Hepatocyte (in vitro differentiated cells): Measurements from ENCODE around the gene DNLZ. TPM values are rescaled to one million over a fixed set of nuclear protein-coding genes. Genes with fewer than 3 reads are reported as not detected.
A peak's percentile ranks its signal among the peaks of the same experiment; 100 is the strongest.

Source experiments
- DNase-seq: peaks from one replicate; pipeline ENCODE4 v3.0.0-alpha.2; 2016; ENCODE audit warnings: low spot score
- H2AFZ ChIP-seq: fragments of 200-600 bp; sonication (generic); 2 replicates; pipeline ENCODE4 v1.6.0; 2016; ENCODE audit warnings: antibody characterized with exemption, mild to moderate bottlenecking
- H3K27ac ChIP-seq: fragments of 200-600 bp; sonication (generic); 2 replicates; pipeline ENCODE4 v1.5.1; 2016; ENCODE audit warnings: mild to moderate bottlenecking
- H3K27me3 ChIP-seq: fragments of 200-600 bp; sonication (generic); 2 replicates; pipeline ENCODE4 v1.6.1; 2016
- H3K36me3 ChIP-seq: fragments of 200-600 bp; sonication (generic); replicated peaks from 2 replicates; pipeline ENCODE4 v1.5.1; 2016; ENCODE audit warnings: low read depth; ENCODE audit not compliant: insufficient read depth
- H3K4me1 ChIP-seq: fragments of 200-600 bp; sonication (generic); 2 replicates; pipeline ENCODE4 v1.5.1; 2016; ENCODE audit warnings: mild to moderate bottlenecking, moderate library complexity; ENCODE audit not compliant: insufficient read depth
- H3K4me2 ChIP-seq: fragments of 200-600 bp; sonication (generic); 2 replicates; pipeline ENCODE4 v1.6.0; 2016
- H3K4me3 ChIP-seq: fragments of 200-600 bp; sonication (generic); 2 replicates; pipeline ENCODE4 v1.5.1; 2016; ENCODE audit warnings: mild to moderate bottlenecking
- H3K79me2 ChIP-seq: fragments of 200-600 bp; sonication (generic); 2 replicates; pipeline ENCODE4 v1.6.0; 2017; ENCODE audit warnings: mild to moderate bottlenecking
- H3K9me2 ChIP-seq: fragments of 200-600 bp; sonication (generic); replicated peaks from 2 replicates; pipeline ENCODE4 v1.6.0; 2017; ENCODE audit warnings: mild to moderate bottlenecking; ENCODE audit not compliant: insufficient read depth
- H3K9me3 ChIP-seq: fragments of 200-600 bp; sonication (generic); 2 replicates; pipeline ENCODE4 v1.5.1; 2016; ENCODE audit warnings: low read depth, mild to moderate bottlenecking
- H4K20me1 ChIP-seq: fragments of 200-600 bp; sonication (generic); 2 replicates; pipeline ENCODE4 v1.6.0; 2016; ENCODE audit warnings: mild to moderate bottlenecking; ENCODE audit not compliant: insufficient read depth, poor library complexity, severe bottlenecking
- CTCF ChIP-seq: fragments of 200-600 bp; sonication (generic); IDR thresholded peaks from 2 replicates; pipeline ENCODE4 v1.5.1; 2016; ENCODE audit warnings: antibody characterized with exemption, mild to moderate bottlenecking; ENCODE audit not compliant: poor library complexity
- EZH2 ChIP-seq: fragments of 200-600 bp; sonication (generic); IDR thresholded peaks from 2 replicates; pipeline ENCODE4 v1.6.1; 2016; ENCODE audit warnings: antibody characterized with exemption, mild to moderate bottlenecking, borderline replicate concordance
- EZH2phosphoT487 ChIP-seq: fragments of 200-600 bp; sonication (generic); IDR thresholded peaks from one replicate; pipeline ENCODE4 v1.6.1; 2018; ENCODE audit warnings: antibody characterized with exemption, mild to moderate bottlenecking, low read depth, moderate library complexity; ENCODE audit not compliant: unreplicated experiment, severe bottlenecking
- WGBS: methylation state at CpG from one replicate; pipeline ENCODE4 v1.1.6; 2016; ENCODE audit warnings: low lambda C conversion rate; ENCODE audit errors: missing lambda C conversion rate; 5-methylcytosine and 5-hydroxymethylcytosine counted together
- polyA plus RNA-seq: library from polyadenylated mRNA; unstranded; fragments of >200 nt; fragmentation: Nextera tagmentation; extraction: Ambion mirVana; gene quantifications from 2 replicates; pipeline ENCODE4 v1.2.1, GENCODE V29; 2016
- total RNA-seq: library from RNA; depleted of rRNA; stranded (reverse); fragments of >200 nt; gene quantifications from 2 replicates; pipeline ENCODE4 v1.2.3, GENCODE V29; 2014

DNLZ gene
- total and polyA plus RNA-seq, 2 experiments from 2014 or later, result 21.5 to 24.3 TPM

GRCh38 chr9:136341769-136342168, 21.8 kb downstream of the DNLZ start:
- H3K4me3 ChIP-seq, result no peak overlapping the region
- H3K36me3 ChIP-seq, result no peaks in the 10 kb centered on the region
- DNase-seq, result no peak
- no peaks in the 10 kb centered on the region for H3K27me3 ChIP-seq
- H3K9me2 ChIP-seq, result no peaks in the 10 kb centered on the region
- TF ChIP-seq CTCF, result no peak
- TF ChIP-seq EZH2phosphoT487, result no peak
- TF ChIP-seq EZH2, result no peak
- no peaks in the 10 kb centered on the region for H4K20me1 ChIP-seq
- H3K4me2 ChIP-seq, result peak overlapping the region; percentile 95
- no peaks in the 10 kb centered on the region for H3K9me3 ChIP-seq
- H3K27ac ChIP-seq, result peak overlapping the region; percentile 83
- no peaks in the 10 kb centered on the region for H3K79me2 ChIP-seq
- no peak overlapping the region for H2AFZ ChIP-seq
- 95% methylated on average over 10 of the region's 10 CpGs for WGBS
- peaks cover 27% of the 10 kb centered on the region for H3K4me1 ChIP-seq

- H3K36me3 ChIP-seq, result no peaks in the 10 kb centered on the region
- no peaks in the 10 kb centered on the region for H3K79me2 ChIP-seq
- no peaks in the 10 kb centered on the region for H3K27me3 ChIP-seq
- no peak overlapping the region for H3K27ac ChIP-seq
- H2AFZ ChIP-seq, result no peak overlapping the region
- H3K4me1 ChIP-seq, result peaks cover 22% of the 10 kb centered on the region
- no peaks in the 10 kb centered on the region for H4K20me1 ChIP-seq
- no peaks in the 10 kb centered on the region for H3K9me2 ChIP-seq
- H3K4me3 ChIP-seq, result no peak overlapping the region
- DNase-seq, result no peak
- WGBS, result 94% methylated on average over 13 of the region's 18 CpGs
- no peak overlapping the region for H3K4me2 ChIP-seq
- TF ChIP-seq CTCF (no peak), EZH2 (no peak), EZH2phosphoT487 (no peak)
- no peaks in the 10 kb centered on the region for H3K9me3 ChIP-seq
Observed at GRCh38 chr9:136341042-136341655, 22.4 kb downstream of the DNLZ start.

DNA sequence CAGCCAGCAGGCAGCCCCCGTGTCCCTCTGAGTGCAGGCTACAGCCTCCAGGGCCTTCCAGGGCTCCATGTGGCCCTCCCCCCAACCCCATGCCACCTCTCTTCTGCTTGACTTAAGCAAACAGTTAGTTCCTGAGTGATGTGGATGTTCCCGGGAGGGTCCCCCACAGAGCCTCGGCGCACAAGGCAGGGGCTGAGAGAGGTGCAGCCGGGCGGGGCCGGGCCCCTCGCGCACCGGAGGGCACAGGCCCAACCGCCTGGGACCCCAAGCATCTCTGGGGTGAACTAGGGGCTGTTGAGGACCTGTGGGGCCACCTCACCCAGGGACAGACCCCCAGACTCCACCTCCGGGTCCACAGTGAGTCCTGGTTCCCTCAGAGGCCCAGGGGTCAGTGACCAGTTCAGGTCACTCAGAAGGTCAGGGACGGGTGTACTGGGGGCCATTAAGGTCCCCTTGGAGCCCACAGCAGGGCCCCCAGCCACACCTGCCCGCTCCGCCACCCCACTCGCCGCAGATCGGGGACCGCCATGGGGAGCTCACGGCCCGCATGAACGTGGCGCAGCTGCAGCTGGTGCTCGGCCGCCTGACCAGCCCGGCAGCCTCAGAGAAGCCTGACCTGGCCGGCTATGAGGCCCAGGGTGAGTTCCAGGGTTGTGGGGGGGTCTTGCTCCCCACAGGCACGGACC, 23.0 kb downstream of the DNLZ start:
- Histone ChIP-seq H3K4me1 (peaks cover 16% of the 10 kb centered on the region), H4K20me1 (no peaks in the 10 kb centered on the region), H3K27ac (no peak overlapping the region), H3K4me2 (no peak overlapping the region), H2AFZ (no peak overlapping the region), H3K36me3 (no peaks in the 10 kb centered on the region), H3K9me3 (no peaks in the 10 kb centered on the region), H3K79me2 (no peaks in the 10 kb centered on the region), H3K4me3 (no peak overlapping the region), H3K9me2 (no peaks in the 10 kb centered on the region), H3K27me3 (no peaks in the 10 kb centered on the region)
- DNase-seq, result no peak
- WGBS, result 98% methylated on average over 26 of the region's 28 CpGs
- TF ChIP-seq CTCF (no peak), EZH2phosphoT487 (no peak), EZH2 (no peak)
